K562 (cell line): ENCODE measurements around the gene THEMIS. TPM values are rescaled to one million over a fixed set of nuclear protein-coding genes. Genes with fewer than 3 reads are reported as not detected.

Experiments used
- ATAC-seq: fragments of 200-7000 bp; cut with Tn5 transposase; 3 replicates; pipeline ENCODE4 v1.9.1; 2020; ENCODE audit warnings: moderate library complexity
- BruUV-seq: library from RNA; stranded (reverse); fragments of 400-500 nt; replicated peaks from 2 replicates; lab custom pipeline; 2021; lab: Mats Ljungman, UMichigan
- CTCF ChIA-PET: fragments of 300-600 bp; formaldehyde crosslinking; extraction: SDS; loops from one replicate; lab custom pipeline; 2021; ENCODE audit warnings: low intra/inter-chr PET ratio; lab: Yijun Ruan, JAX
- POLR2A ChIA-PET: fragments of 300-600, 350-650 bp; sonication (Branson Sonifier 250); formaldehyde crosslinking; extraction: SDS; loops from one replicate; lab custom pipeline; 2021; ENCODE audit warnings: antibody characterized with exemption, inconsistent platforms; lab: Yijun Ruan, JAX
- DNase-seq, 4 experiments: peaks; one replicate each; pipeline versions ENCODE4 v3.0.0 to v3.0.0-alpha.2; 2011 to 2018; ENCODE audit warnings: low spot score in 3 of 4, mixed read lengths in 3 of 4; ENCODE audit errors: extremely low read depth in 1 of 4
- FAIRE-seq: peaks from 2 replicates; lab custom pipeline; 2011; peaks lifted over from hg19 to GRCh38; lab: Jason Lieb, UNC
- H2AFZ ChIP-seq: 2 replicates; pipeline ENCODE4 v1.6.0; 2011; ENCODE audit warnings: low read depth, low read length, control low read depth, inconsistent platforms
- H3K27ac ChIP-seq: fragments of 200-600 bp; 3 replicates; pipeline ENCODE4 v1.8.0; 2011; ENCODE audit warnings: low read depth, mild to moderate bottlenecking, control low read depth, inconsistent platforms, low read length, moderate library complexity, mixed read lengths; ENCODE audit errors: extremely low read depth
- H3K27me3 ChIP-seq, 2 experiments: fragments of 300-600 bp in 1 of 2; 2 replicates in 1 of 2; 3 replicates in 1 of 2; pipeline versions ENCODE4 v1.6.0 to v1.8.0; 2011; ENCODE audit warnings: inconsistent platforms in 2 of 2, low read length in 2 of 2, mild to moderate bottlenecking in 1 of 2, mixed read lengths in 1 of 2, moderate library complexity in 1 of 2; ENCODE audit not compliant: control insufficient read depth in 2 of 2, insufficient read depth in 2 of 2
- H3K36me3 ChIP-seq: fragments of 300-600 bp; 3 replicates; pipeline ENCODE4 v1.8.0; 2011; ENCODE audit warnings: mild to moderate bottlenecking, low read length, inconsistent platforms; ENCODE audit not compliant: control insufficient read depth, insufficient read depth
- H3K4me1 ChIP-seq, 2 experiments: fragments of 200-600 bp in 1 of 2; replicated peaks in 1 of 2; 2 replicates in 1 of 2; 3 replicates in 1 of 2; pipeline versions ENCODE4 v1.5.1 to v1.8.0; 2011; ENCODE audit warnings: inconsistent platforms in 2 of 2, low read length in 2 of 2, mild to moderate bottlenecking in 1 of 2, mixed read lengths in 1 of 2, moderate library complexity in 1 of 2; ENCODE audit not compliant: control insufficient read depth in 2 of 2, insufficient read depth in 2 of 2
- H3K4me2 ChIP-seq: 2 replicates; pipeline ENCODE4 v1.6.1; 2011; ENCODE audit warnings: low read length, control low read depth, inconsistent platforms, mixed read lengths; ENCODE audit not compliant: insufficient read depth
- H3K4me3 ChIP-seq: fragments of 200-600 bp; sonication (generic), shearing (Covaris generic); 2 replicates; pipeline ENCODE4 v1.5.1; 2016; ENCODE audit warnings: control low read depth, inconsistent platforms
- H3K79me2 ChIP-seq: fragments of 200-600 bp; 3 replicates; pipeline ENCODE4 v1.8.0; 2011; ENCODE audit warnings: low read length, inconsistent platforms; ENCODE audit not compliant: control insufficient read depth, insufficient read depth
- H3K9ac ChIP-seq, 2 experiments: 2 replicates each; pipeline versions ENCODE4 v1.6.0 to v1.6.1; 2011; ENCODE audit warnings: low read depth in 2 of 2, low read length in 2 of 2, control low read depth in 1 of 2, inconsistent platforms in 1 of 2, mild to moderate bottlenecking in 1 of 2, mixed read lengths in 1 of 2; ENCODE audit not compliant: insufficient read depth in 1 of 2
- H3K9me1 ChIP-seq: one replicate; pipeline ENCODE4 v1.6.0; 2011; ENCODE audit warnings: inconsistent platforms, mild to moderate bottlenecking, low read length, moderate library complexity; ENCODE audit not compliant: control insufficient read depth, insufficient read depth
- H3K9me3 ChIP-seq: replicated peaks from 2 replicates; pipeline ENCODE4 v1.5.1; 2011; ENCODE audit warnings: low read depth, low read length, inconsistent platforms; ENCODE audit not compliant: control insufficient read depth, insufficient read depth
- H4K20me1 ChIP-seq: replicated peaks from 2 replicates; pipeline ENCODE4 v1.6.1; 2011; ENCODE audit warnings: low read length, inconsistent platforms, mixed read lengths; ENCODE audit not compliant: control insufficient read depth, insufficient read depth
- HMG20A ChIP-seq: fragments of 450-650 bp; formaldehyde crosslinking; conservative IDR thresholded peaks from 2 replicates; pipeline ENCODE4 v1.4.0; 2020; ENCODE audit warnings: mild to moderate bottlenecking, mixed read lengths
- MTF1 ChIP-seq: fragments of 250-450 bp; sonication (Bioruptor Pico); IDR thresholded peaks from 2 replicates; pipeline ENCODE4 v1.9.0; 2021; ENCODE audit warnings: moderate library complexity, mild to moderate bottlenecking, inconsistent platforms, borderline replicate concordance
- PHB ChIP-seq: fragments of 250-450 bp; sonication (Bioruptor Pico); IDR thresholded peaks from 2 replicates; pipeline ENCODE4 v1.5.0; 2021
- POLR2A ChIP-seq: fragments of 450-650 bp; conservative IDR thresholded peaks from 2 replicates; pipeline ENCODE4 v1.6.1; 2016
- PTTG1 ChIP-seq: fragments of 450-650 bp; IDR thresholded peaks from 2 replicates; pipeline ENCODE4 v1.6.1; 2016; ENCODE audit warnings: low read depth, mild to moderate bottlenecking, missing genetic modification characterization, missing compliant biosample characterization
- RFX5 ChIP-seq: IDR thresholded peaks from 2 replicates; pipeline ENCODE4 v1.6.1; 2011; ENCODE audit warnings: low read depth, mild to moderate bottlenecking, improper control_type of control experiment, low read length
- SETDB1 ChIP-seq: IDR thresholded peaks from one replicate; pipeline ENCODE4 v1.6.1; 2012; ENCODE audit warnings: low read length, control low read depth, inconsistent platforms
- SMC3 ChIP-seq: conservative IDR thresholded peaks from 2 replicates; pipeline ENCODE4 v1.6.1; 2011; ENCODE audit warnings: low read depth, low read length, improper control_type of control experiment; ENCODE audit not compliant: insufficient read depth
- TCF3 ChIP-seq: sonication (generic); formaldehyde crosslinking; IDR thresholded peaks from 2 replicates; pipeline ENCODE4 v1.4.0; 2020; ENCODE audit warnings: mild to moderate bottlenecking, missing genetic modification reagents
- U2AF2 ChIP-seq: fragments of 200-400 bp; formaldehyde crosslinking; optimal IDR thresholded peaks from 2 replicates; pipeline ENCODE3; 2017; ENCODE audit warnings: low read depth, mild to moderate bottlenecking, low read length
- ZC3H11A ChIP-seq: IDR thresholded peaks from 2 replicates; pipeline ENCODE4 v1.6.1; 2012; ENCODE audit warnings: low read depth, low read length, improper control_type of control experiment
- ZNF23 ChIP-seq: fragments of 250-450 bp; sonication (Bioruptor Pico); IDR thresholded peaks from 2 replicates; pipeline ENCODE4 v1.4.0; 2020; ENCODE audit warnings: mild to moderate bottlenecking
- ZNF655 ChIP-seq: fragments of 250-450 bp; sonication (Bioruptor Pico); IDR thresholded peaks from 2 replicates; pipeline ENCODE4 v1.5.0; 2021
- WGBS: fragments of 100-300 bp; shearing (Covaris generic); methylation state at CpG from one replicate; pipeline ENCODE4 v1.1.6; 2016; ENCODE audit warnings: low coverage, mixed read lengths; ENCODE audit not compliant: insufficient coverage; ENCODE audit errors: missing lambda C conversion rate; 5-methylcytosine and 5-hydroxymethylcytosine counted together
- in situ Hi-C: fragments of 300-500 bp; cut with MboI; formaldehyde crosslinking; loops from 4 replicates; pipeline ENCODE4 v1.15.0; 2018; ENCODE audit warnings: inconsistent platforms, mixed read lengths
- intact Hi-C: fragments of 100-400 bp; cut with micrococcal nuclease; formaldehyde crosslinking; loops from 2 replicates; pipeline ENCODE4 v1.14.2; 2022
- polyA plus RNA-seq, 8 experiments: library from polyadenylated mRNA; depleted of rRNA in 4 of 8; stranded (reverse) in 5 of 8; unstranded in 3 of 8; fragments of >200 nt; fragmentation: Nextera tagmentation in 2 of 8; fragmentation: Illumina TruSeq in 1 of 8; extraction: Ambion mirVana in 2 of 8; extraction: Trizol in 1 of 8; gene quantifications; 2 replicates each; pipeline versions ENCODE4 v1.2.1 to v1.2.3, GENCODE V29; 2011 to 2014; ENCODE audit warnings: inconsistent platforms in 1 of 8, missing spikeins in 1 of 8
- total RNA-seq, 7 experiments: library from RNA; depleted of rRNA in 6 of 7; stranded (reverse); fragments of >200 nt in 6 of 7; fragmentation: Illumina TruSeq in 2 of 7; extraction: Trizol in 2 of 7; gene quantifications; 2 replicates each; pipeline versions ENCODE4 v1.2.1 to v1.2.3, GENCODE V29; 2011 to 2021; ENCODE audit warnings: low replicate concordance in 1 of 7
- TF ChIP-seq, protein P1 (sequence below): sonication (generic); formaldehyde crosslinking; IDR thresholded peaks from 2 replicates; pipeline ENCODE4 v1.8.0; 2022; ENCODE audit warnings: missing genetic modification reagents, mild to moderate bottlenecking, moderate library complexity, borderline replicate concordance
- TF ChIP-seq, protein P2 (sequence below): sonication (generic); IDR thresholded peaks from 2 replicates; pipeline ENCODE4 v1.6.1; 2016

THEMIS gene
- total and polyA plus RNA-seq, 9 of the 15 experiments (the other 6 are each of a cell fraction or from before 2014, with no cell fraction given): 0.09 TPM; not detected in 8

DNA sequence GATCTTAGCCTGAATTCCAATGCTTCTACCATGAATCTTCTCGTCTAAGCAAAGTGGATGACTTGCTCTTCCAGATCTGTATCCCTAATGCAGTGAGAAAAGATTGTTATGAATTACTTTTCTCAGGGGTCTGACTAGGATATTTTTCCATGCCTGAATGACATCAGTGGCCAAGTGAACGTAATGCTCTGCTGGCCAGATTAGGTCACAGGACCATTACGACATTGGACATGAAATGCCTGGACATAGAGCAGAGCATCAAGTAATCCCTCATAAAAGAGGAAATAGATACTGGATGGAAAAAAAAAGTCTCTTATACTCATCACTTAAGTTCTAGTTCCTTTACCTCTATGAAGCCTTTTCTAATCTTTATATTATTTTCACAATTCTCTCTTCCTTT is 12.1 kb upstream of the THEMIS start (continued):
- TF ChIP-seq HMG20A (CRISPR knock-in tag) (no peak), RFX5 (no peak), PTTG1 (tag) (no peak), TCF3 (CRISPR knock-in tag) (no peak), SMC3 (no peak), SETDB1 (no peak)

GRCh38 chr6:127907960-127908640 is 7.2 kb upstream of the THEMIS start:
- 2% methylated on average over 7 of the region's 7 CpGs for WGBS
- intact Hi-C loops: no loop called here

More at GRCh38 chr6:127907960-127908640, 7.2 kb upstream of the THEMIS start:
- Histone ChIP-seq H3K27ac (no peak overlapping the region), H3K9me3 (peaks cover under 1% of the 10 kb centered on the region; the same call in 1 of the 2 replicates)
- in situ Hi-C loops: no loop called here
- no TSS peak for BruUV-seq
- POLR2A ChIA-PET: interaction anchor here (0.6 kb wide), 1 partner anchor 19 kb away, joined by 3 read pairs; no protein-coding TSS in a partner anchor
- TF ChIP-seq POLR2A: no peak
- no peak for TF ChIP-seq MTF1 (CRISPR knock-in tag)
- TF ChIP-seq ZNF655 (CRISPR knock-in tag): no peak
- TF ChIP-seq U2AF2: no peak
- TF ChIP-seq, protein P1, sequence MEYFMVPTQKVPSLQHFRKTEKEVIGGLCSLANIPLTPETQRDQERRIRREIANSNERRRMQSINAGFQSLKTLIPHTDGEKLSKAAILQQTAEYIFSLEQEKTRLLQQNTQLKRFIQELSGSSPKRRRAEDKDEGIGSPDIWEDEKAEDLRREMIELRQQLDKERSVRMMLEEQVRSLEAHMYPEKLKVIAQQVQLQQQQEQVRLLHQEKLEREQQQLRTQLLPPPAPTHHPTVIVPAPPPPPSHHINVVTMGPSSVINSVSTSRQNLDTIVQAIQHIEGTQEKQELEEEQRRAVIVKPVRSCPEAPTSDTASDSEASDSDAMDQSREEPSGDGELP: no peak
- no peak for TF ChIP-seq PHB
- TF ChIP-seq ZC3H11A: no peak
- TF ChIP-seq, protein P2, sequence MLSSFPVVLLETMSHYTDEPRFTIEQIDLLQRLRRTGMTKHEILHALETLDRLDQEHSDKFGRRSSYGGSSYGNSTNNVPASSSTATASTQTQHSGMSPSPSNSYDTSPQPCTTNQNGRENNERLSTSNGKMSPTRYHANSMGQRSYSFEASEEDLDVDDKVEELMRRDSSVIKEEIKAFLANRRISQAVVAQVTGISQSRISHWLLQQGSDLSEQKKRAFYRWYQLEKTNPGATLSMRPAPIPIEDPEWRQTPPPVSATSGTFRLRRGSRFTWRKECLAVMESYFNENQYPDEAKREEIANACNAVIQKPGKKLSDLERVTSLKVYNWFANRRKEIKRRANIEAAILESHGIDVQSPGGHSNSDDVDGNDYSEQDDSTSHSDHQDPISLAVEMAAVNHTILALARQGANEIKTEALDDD: no peak
- TF ChIP-seq ZNF23: no peak
- TF ChIP-seq, all 486 proteins: peak for 0
- H3K4me3 ChIP-seq: no peak overlapping the region
- DNase-seq (no peak), FAIRE-seq (no peak), ATAC-seq (no peak)
- H3K4me1 ChIP-seq: no peaks in the 10 kb centered on the region
- H3K9ac ChIP-seq: no peak overlapping the region
- H3K79me2 ChIP-seq: no peaks in the 10 kb centered on the region
- H3K36me3 ChIP-seq: no peaks in the 10 kb centered on the region
- H4K20me1 ChIP-seq: no peaks in the 10 kb centered on the region
- no peaks in the 10 kb centered on the region for H3K27me3 ChIP-seq
- H3K9me1 ChIP-seq: no peaks in the 10 kb centered on the region
- CTCF ChIA-PET: no interaction called here
- no peak overlapping the region for H2AFZ ChIP-seq
- H3K4me2 ChIP-seq: no peak overlapping the region
